H1 (cell line): ENCODE data around the gene SIK3. TPM values are rescaled to one million over a fixed set of nuclear protein-coding genes. Genes with fewer than 3 reads are reported as not detected.

ENCODE experiments used
- polyA plus RNA-seq, 7 experiments: library from polyadenylated mRNA; depleted of rRNA in 3 of 7; stranded (reverse) in 5 of 7; unstranded in 2 of 7; fragments of >200 nt in 5 of 7; fragments of 200-250 nt in 2 of 7; gene quantifications; 1 replicate in 5 of 7; 2 replicates in 1 of 7; 4 replicates in 1 of 7; pipeline versions ENCODE4 v1.2.1 to v1.2.3, GENCODE V29; 2011 to 2013; ENCODE audit warnings: missing spikeins in 2 of 7, mixed read lengths in 2 of 7
- total RNA-seq: library from RNA; stranded (reverse); fragmentation: NEBNext Ultra II Directional; extraction: Animal tissue kit (Norgen Biotek cat#: 25700); gene quantifications from 2 replicates; pipeline ENCODE4 v1.2.1, GENCODE V29; 2021
- TF ChIP-seq, protein P1 (sequence below): IDR thresholded peaks from 2 replicates; pipeline ENCODE4 v1.6.1; 2011; ENCODE audit warnings: low read depth, mild to moderate bottlenecking, low read length; ENCODE audit not compliant: insufficient read depth

SIK3 gene
- total and polyA plus RNA-seq, 2 of the 8 experiments (the other 6 are each of a cell fraction or from before 2014, with no cell fraction given) = 19.9 to 32.1 TPM

DNA sequence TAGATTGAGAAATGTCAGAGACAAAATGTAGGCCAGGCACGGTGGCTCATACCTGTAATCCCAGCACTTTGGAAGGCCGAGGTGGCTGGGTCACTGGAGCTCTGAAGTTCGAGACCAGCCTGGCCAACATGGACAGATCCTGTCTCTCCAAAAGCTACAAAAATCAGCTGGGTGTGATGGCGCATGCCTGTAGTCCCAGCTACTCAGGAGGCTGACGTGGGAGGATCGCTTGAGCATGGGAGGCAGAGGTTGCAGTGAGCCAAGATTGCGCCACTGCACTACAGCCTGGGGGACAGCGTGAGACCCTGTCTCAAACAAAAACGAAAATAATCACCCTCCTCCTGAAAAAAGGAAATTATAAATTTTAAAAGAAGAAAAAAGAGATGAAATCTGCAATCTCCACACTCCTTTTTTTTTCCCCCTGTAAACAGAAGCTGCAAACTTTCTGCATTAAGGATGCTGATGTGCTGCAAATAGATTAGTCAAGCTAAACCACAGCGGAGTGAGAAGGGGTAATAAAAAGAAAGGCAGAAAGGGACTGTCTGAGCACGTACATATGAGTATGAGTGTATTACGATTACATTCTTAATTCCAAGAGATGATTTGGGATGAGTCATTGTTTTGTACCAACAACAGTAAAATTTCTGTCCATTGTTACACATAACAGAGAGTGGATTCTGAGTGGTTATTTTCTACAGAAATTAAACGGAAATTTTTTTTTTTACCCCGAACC is 87.3 kb downstream of the SIK3 start (continued):
- TF ChIP-seq, protein P1, sequence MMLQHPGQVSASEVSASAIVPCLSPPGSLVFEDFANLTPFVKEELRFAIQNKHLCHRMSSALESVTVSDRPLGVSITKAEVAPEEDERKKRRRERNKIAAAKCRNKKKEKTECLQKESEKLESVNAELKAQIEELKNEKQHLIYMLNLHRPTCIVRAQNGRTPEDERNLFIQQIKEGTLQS = no peak
